Gastrocnemius medialis (tissue), 4 donors: ENCODE measurements around the gene NR3C2. TPM values are rescaled to one million over a fixed set of nuclear protein-coding genes. Genes with fewer than 3 reads are reported as not detected.
A peak's percentile ranks its signal among the peaks of the same experiment; 100 is the strongest.

Experiments
- ATAC-seq, 2 donors: fragments of 150-250 bp; one replicate each; pipeline ENCODE4 v1.9.1; 2016
- DNase-seq, 2 donors: peaks; one replicate each; pipeline ENCODE4 v3.0.0-alpha.2; 2019
- H3K27ac ChIP-seq, 4 donors: fragments of 200-600 bp; sonication (generic); 1 replicate in 1 of 4; 2 replicates in 3 of 4; pipeline ENCODE4 v1.5.1; 2016 to 2018; ENCODE audit warnings: mild to moderate bottlenecking in 2 of 4, moderate library complexity in 1 of 4
- H3K27me3 ChIP-seq, 3 donors: fragments of 200-600 bp; sonication (generic) in 2 of 3; 1 replicate in 1 of 3; 2 replicates in 2 of 3; pipeline versions ENCODE4 v1.5.1 to v1.6.0; 2016 to 2019; ENCODE audit warnings: mild to moderate bottlenecking in 1 of 3, moderate library complexity in 1 of 3
- H3K36me3 ChIP-seq, 2 donors: fragments of 200-600 bp; sonication (generic) in 1 of 2; one replicate each; pipeline ENCODE4 v1.5.1; 2017 to 2018
- H3K4me1 ChIP-seq, 2 donors: fragments of 200-600 bp; sonication (generic) in 1 of 2; one replicate each; pipeline ENCODE4 v1.5.1; 2016 to 2017; ENCODE audit warnings: mild to moderate bottlenecking in 2 of 2
- H3K4me3 ChIP-seq, 4 donors: fragments of 200-600 bp; sonication (generic) in 3 of 4; 1 replicate in 1 of 4; 2 replicates in 3 of 4; pipeline ENCODE4 v1.5.1; 2016 to 2019; ENCODE audit warnings: mild to moderate bottlenecking in 2 of 4
- H3K9me3 ChIP-seq, 3 donors: fragments of 200-600 bp; sonication (generic) in 2 of 3; 1 replicate in 1 of 3; 2 replicates in 2 of 3; pipeline ENCODE4 v1.5.1; 2016 to 2019
- CTCF ChIP-seq, 5 experiments: fragments of 450-650 bp in 3 of 5; fragments of 200-600 bp in 2 of 5; sonication (generic) in 2 of 5; IDR thresholded peaks in 4 of 5; conservative IDR thresholded peaks in 1 of 5; 1 replicate in 4 of 5; 2 replicates in 1 of 5; pipeline ENCODE4 v1.5.1; 2016 to 2019; ENCODE audit warnings: antibody characterized with exemption in 5 of 5, mild to moderate bottlenecking in 3 of 5, moderate library complexity in 3 of 5
- POLR2A ChIP-seq, 2 donors: fragments of 450-650 bp; IDR thresholded peaks; one replicate each; pipeline ENCODE4 v1.6.1; 2017; ENCODE audit warnings: antibody characterized with exemption in 2 of 2, mild to moderate bottlenecking in 2 of 2, moderate library complexity in 2 of 2
- in situ Hi-C, 4 donors: fragments of 200-750 bp; cut with MboI; loops; one replicate each; pipeline versions ENCODE4 v1.15.0 to v1.8.0; 2017; ENCODE audit warnings: low sequenced_read_pairs in 4 of 4
- intact Hi-C: fragments of 100-400 bp; cut with DNase I; formaldehyde crosslinking; loops from one replicate; pipeline ENCODE4 v1.15.1; 2023; ENCODE audit warnings: low total_unique reads
- total RNA-seq, 4 donors: library from RNA; depleted of rRNA; stranded (reverse); fragments of >200 nt; gene quantifications; one replicate each; pipeline versions ENCODE4 v1.1.0 to v1.2.3, GENCODE V29; 2016

The NR3C2 gene
- total RNA-seq, 4 donors from 2014 or later, result 5.6 to 10.4 (median 8.1) TPM

- H3K4me1 ChIP-seq, result no peaks in the 10 kb centered on the region
- no peak for ATAC-seq
- intact Hi-C loops (no loop called here), in situ Hi-C loops (no loop called here)
- no peak overlapping the region for H3K4me3 ChIP-seq
- no peaks in the 10 kb centered on the region for H3K27me3 ChIP-seq
- no peak for TF ChIP-seq POLR2A (IDR thresholded peaks at IDR 0.05)
- no peak for TF ChIP-seq CTCF (IDR thresholded peaks at IDR 0.05 in 4 of 5, conservative IDR thresholded peaks at IDR 0.05 in 1 of 5)
- DNase-seq, result no peak
- no peaks in the 10 kb centered on the region for H3K36me3 ChIP-seq
- H3K9me3 ChIP-seq, result no peaks in the 10 kb centered on the region
- H3K27ac ChIP-seq, result no peak overlapping the region
Observed at GRCh38 chr4:148101235-148101634, 341.0 kb downstream of the NR3C2 start.

- TF ChIP-seq POLR2A (IDR thresholded peaks at IDR 0.05) (no peak), CTCF (IDR thresholded peaks at IDR 0.05 in 4 of 5, conservative IDR thresholded peaks at IDR 0.05 in 1 of 5) (no peak)
- H3K4me1 ChIP-seq, result peaks cover 12 to 16% of the 10 kb centered on the region in 2 donors
Observed at GRCh38 chr4:148097801-148098200, 344.4 kb downstream of the NR3C2 start.

GRCh38 chr4:148095346-148095923, 346.8 kb downstream of the NR3C2 start:
- peaks cover 17 to 28% of the 10 kb centered on the region in 2 donors for H3K4me1 ChIP-seq
- no peaks in the 10 kb centered on the region for H3K36me3 ChIP-seq
- no peak overlapping the region for H3K4me3 ChIP-seq
- TF ChIP-seq POLR2A (IDR thresholded peaks at IDR 0.05) (no peak), CTCF (IDR thresholded peaks at IDR 0.05 in 4 of 5, conservative IDR thresholded peaks at IDR 0.05 in 1 of 5) (no peak)
- intact Hi-C loops (no loop called here), in situ Hi-C loops (no loop called here)
- H3K27ac ChIP-seq, result peak overlapping the region in 1 of 4 donors; percentile 24
- H3K9me3 ChIP-seq, result no peaks in the 10 kb centered on the region
- no peak for DNase-seq
- H3K27me3 ChIP-seq, result no peaks in the 10 kb centered on the region
- no peak for ATAC-seq

More at GRCh38 chr4:148097801-148098200, 344.4 kb downstream of the NR3C2 start:
- no peaks in the 10 kb centered on the region for H3K27me3 ChIP-seq
- no peaks in the 10 kb centered on the region for H3K9me3 ChIP-seq
- intact Hi-C loops (no loop called here), in situ Hi-C loops (no loop called here)
- H3K4me3 ChIP-seq, result no peak overlapping the region
- no peak for ATAC-seq
- H3K27ac ChIP-seq, result no peak overlapping the region
- no peaks in the 10 kb centered on the region for H3K36me3 ChIP-seq
- DNase-seq, result no peak

GRCh38 chr4:148094149-148094548, 348.1 kb downstream of the NR3C2 start:
- TF ChIP-seq CTCF (IDR thresholded peaks at IDR 0.05 in 4 of 5, conservative IDR thresholded peaks at IDR 0.05 in 1 of 5), result no peak
- TF ChIP-seq POLR2A (IDR thresholded peaks at IDR 0.05), result no peak
- no peak for DNase-seq
- Histone ChIP-seq H3K4me1 (peaks cover 17 to 28% of the 10 kb centered on the region in 2 donors), H3K9me3 (no peaks in the 10 kb centered on the region), H3K4me3 (no peak overlapping the region), H3K27ac (peak overlapping the region in 1 of 4 donors; percentile 24), H3K27me3 (no peaks in the 10 kb centered on the region), H3K36me3 (no peaks in the 10 kb centered on the region)
- intact Hi-C loops (no loop called here), in situ Hi-C loops (no loop called here)
- ATAC-seq, result peak; percentile 51 to 69

- intact Hi-C loops (no loop called here), in situ Hi-C loops (no loop called here)
- no peaks in the 10 kb centered on the region for H3K27me3 ChIP-seq
- no peaks in the 10 kb centered on the region for H3K9me3 ChIP-seq
- H3K4me1 ChIP-seq, result peaks cover 17 to 28% of the 10 kb centered on the region in 2 donors
- TF ChIP-seq POLR2A (IDR thresholded peaks at IDR 0.05), result no peak
- no peak for TF ChIP-seq CTCF (IDR thresholded peaks at IDR 0.05 in 4 of 5, conservative IDR thresholded peaks at IDR 0.05 in 1 of 5)
- ATAC-seq (no peak), DNase-seq (no peak)
- no peak overlapping the region for H3K27ac ChIP-seq
- H3K36me3 ChIP-seq, result no peaks in the 10 kb centered on the region
- H3K4me3 ChIP-seq, result no peak overlapping the region
Observed at GRCh38 chr4:148093065-148093464, 349.1 kb downstream of the NR3C2 start.
